ENCODE measurements around the gene IGFBP7.
"Not testable (repeated sequence)": the region's sequence is repeated elsewhere in the genome, so short reads cannot be mapped to it uniquely, and the experiment has no call there.

The IGFBP7 gene

GRCh38 chr4:57075367-57075766 is 34.8 kb downstream of the IGFBP7 start:
- DNase-seq (ENCODE audit: low read depth in 2 of 2, low spot score in 1 of 2): no peak

- no peak for DNase-seq (ENCODE audit: low read depth in 2 of 2, low spot score in 1 of 2)
These were observed 35.4 kb downstream of the IGFBP7 start for GRCh38 chr4:57074744-57075143.

- DNase-seq (ENCODE audit: low read depth in 2 of 2, low spot score in 1 of 2): no peak
These were observed 36.6 kb downstream of the IGFBP7 start for GRCh38 chr4:57073559-57073958.

GRCh38 chr4:57071326-57071725 is 38.9 kb downstream of the IGFBP7 start:
- DNase-seq (ENCODE audit: low read depth in 2 of 2, low spot score in 1 of 2): no peak

GRCh38 chr4:57070461-57070860 is 39.7 kb downstream of the IGFBP7 start:
- DNase-seq (ENCODE audit: low read depth in 2 of 2, low spot score in 1 of 2): no peak

GRCh38 chr4:57068237-57068981 is 41.8 kb downstream of the IGFBP7 start:
- DNase-seq (ENCODE audit: low read depth in 2 of 2, low spot score in 1 of 2): no peak

GRCh38 chr4:57065730-57066482 is 44.3 kb downstream of the IGFBP7 start:
- no peak for DNase-seq (ENCODE audit: low read depth in 2 of 2, low spot score in 1 of 2)

- DNase-seq (ENCODE audit: low read depth in 2 of 2, low spot score in 1 of 2): no peak
These were observed 45.1 kb downstream of the IGFBP7 start for GRCh38 chr4:57064811-57065711.

GRCh38 chr4:57064120-57064519 is 46.1 kb downstream of the IGFBP7 start:
- no peak for DNase-seq (ENCODE audit: low read depth in 2 of 2, low spot score in 1 of 2)

- no peak for DNase-seq (ENCODE audit: low read depth in 2 of 2, low spot score in 1 of 2)
These were observed 46.7 kb downstream of the IGFBP7 start for GRCh38 chr4:57063518-57063917.

GRCh38 chr4:57061395-57061794 is 48.8 kb downstream of the IGFBP7 start:
- DNase-seq (ENCODE audit: low read depth in 2 of 2, low spot score in 1 of 2): no peak

- not testable (repeated sequence) for DNase-seq (ENCODE audit: low read depth in 2 of 2, low spot score in 1 of 2)
These were observed 49.5 kb downstream of the IGFBP7 start for GRCh38 chr4:57060717-57061067.

- DNase-seq (ENCODE audit: low read depth in 2 of 2, low spot score in 1 of 2): no peak
These were observed 50.1 kb downstream of the IGFBP7 start for GRCh38 chr4:57059890-57060716.

GRCh38 chr4:57055886-57056285 is 54.3 kb downstream of the IGFBP7 start:
- no peak for DNase-seq (ENCODE audit: low read depth in 2 of 2, low spot score in 1 of 2)

- no peak for DNase-seq (ENCODE audit: low read depth in 2 of 2, low spot score in 1 of 2)
These were observed 56.7 kb downstream of the IGFBP7 start for GRCh38 chr4:57053508-57053907.

GRCh38 chr4:57051524-57051923 is 58.7 kb downstream of the IGFBP7 start:
- DNase-seq (ENCODE audit: low read depth in 2 of 2, low spot score in 1 of 2): no peak

GRCh38 chr4:57051095-57051494 is 59.1 kb downstream of the IGFBP7 start:
- no peak for DNase-seq (ENCODE audit: low read depth in 2 of 2, low spot score in 1 of 2)

- DNase-seq (ENCODE audit: low read depth in 2 of 2, low spot score in 1 of 2): no peak
These were observed 61.4 kb downstream of the IGFBP7 start for GRCh38 chr4:57048590-57049304.

- DNase-seq (ENCODE audit: low read depth in 2 of 2, low spot score in 1 of 2): not testable (repeated sequence)
These were observed 63.1 kb downstream of the IGFBP7 start for GRCh38 chr4:57047046-57047445.

GRCh38 chr4:57044996-57045395 is 65.2 kb downstream of the IGFBP7 start:
- no peak for DNase-seq (ENCODE audit: low read depth in 2 of 2, low spot score in 1 of 2)

Data from stimulated activated CD8-positive, alpha-beta memory T cell treated with anti-CD3 and anti-CD28 coated beads, Interleukin-4, amount 100 ng/mL, for 1 hour (primary cell).